HG03196 (cell line): ENCODE data around the gene ESYT2.
"Not testable (repeated sequence)": the region's sequence is repeated elsewhere in the genome, so short reads cannot be mapped to it uniquely, and the experiment has no call there.

Experiments
- ATAC-seq: cut with Tn5 transposase; IDR thresholded peaks from one replicate; pipeline ENCODE4 v1.9.1; 2021; ENCODE audit not compliant: unreplicated experiment

Gene ESYT2

GRCh38 chr7:158858592-158859503, 29.5 kb upstream of the ESYT2 start:
- ATAC-seq, result no peak

DNA sequence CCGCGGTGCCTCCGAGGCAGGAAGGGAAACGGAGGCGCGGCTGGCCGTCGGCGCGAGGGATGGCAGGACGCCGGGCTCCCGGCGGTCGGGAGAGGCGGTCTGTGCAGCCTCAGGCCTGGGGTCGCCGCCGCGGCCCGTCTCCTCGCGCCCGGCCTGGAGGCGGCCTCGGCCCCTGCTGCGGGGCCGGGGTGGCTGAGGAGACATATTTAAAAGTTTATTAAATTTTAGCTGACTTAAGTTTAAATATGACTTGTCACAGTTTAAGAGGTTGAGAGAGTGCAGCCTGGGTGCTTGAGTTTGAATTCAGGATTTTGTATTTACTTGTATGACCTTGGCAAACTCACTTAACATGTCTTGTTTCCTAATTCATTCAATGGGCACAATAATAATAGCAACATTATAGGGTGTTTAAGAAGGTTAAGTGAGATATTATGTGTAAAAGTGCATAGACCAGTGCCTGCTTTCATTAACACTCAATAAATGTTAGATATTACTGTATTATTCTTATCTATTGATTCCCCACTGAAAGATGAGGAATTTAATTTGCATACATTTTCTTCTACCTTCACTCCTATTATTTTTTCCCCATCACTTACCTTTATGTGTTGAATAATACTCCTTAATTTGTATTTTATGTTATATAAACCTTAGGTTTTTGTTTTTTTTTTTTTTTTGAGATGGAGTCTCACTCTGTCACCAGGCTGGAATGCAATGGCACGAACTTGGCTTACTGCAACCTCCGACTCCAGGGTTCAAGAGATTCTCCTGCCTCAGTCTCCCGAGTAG, 27.8 kb upstream of the ESYT2 start:
- peak; percentile 37 for ATAC-seq

- ATAC-seq, result no peak
These were observed 25.4 kb upstream of the ESYT2 start for GRCh38 chr7:158854681-158855081.

GRCh38 chr7:158850545-158851102, 21.3 kb upstream of the ESYT2 start:
- ATAC-seq, result no peak

DNA sequence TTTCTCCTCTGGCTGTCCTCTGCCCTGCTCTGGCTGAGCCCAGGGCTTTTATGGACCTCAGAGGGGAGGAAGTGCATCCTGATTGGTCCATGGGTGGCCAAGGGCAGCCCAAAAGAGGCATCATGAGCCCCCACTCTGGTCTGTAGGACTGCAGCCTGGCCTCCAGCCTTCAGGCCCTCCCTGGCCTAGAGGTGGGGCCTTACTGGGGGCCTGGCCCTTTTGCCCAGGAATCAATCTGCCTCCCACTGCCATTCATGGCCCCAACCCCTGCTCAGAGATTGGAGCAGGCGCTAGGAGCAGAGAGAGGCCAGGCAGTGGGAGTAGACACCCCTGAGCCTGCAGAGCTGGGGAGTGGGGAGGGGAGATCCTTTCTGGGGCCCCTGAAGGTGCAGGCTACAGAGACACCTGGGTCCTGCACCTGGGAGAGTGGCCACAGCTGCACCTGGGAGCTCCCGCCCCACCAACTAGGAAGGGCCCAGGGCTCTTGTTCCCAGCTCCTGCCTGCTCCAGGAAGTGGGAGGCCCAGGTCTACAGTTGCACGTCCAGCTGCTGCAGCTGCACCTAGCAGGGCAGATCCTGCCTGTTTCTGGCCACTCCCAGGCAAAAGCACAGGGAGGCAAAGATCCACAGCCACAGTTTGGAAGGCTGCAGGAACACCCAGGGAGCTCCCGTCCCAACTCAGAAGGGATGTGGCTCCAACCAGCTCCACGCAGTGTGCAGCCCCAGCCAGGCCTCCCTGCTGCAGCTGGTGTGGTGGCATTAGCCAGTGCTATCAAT, 20.6 kb upstream of the ESYT2 start:
- ATAC-seq, result no peak

DNA sequence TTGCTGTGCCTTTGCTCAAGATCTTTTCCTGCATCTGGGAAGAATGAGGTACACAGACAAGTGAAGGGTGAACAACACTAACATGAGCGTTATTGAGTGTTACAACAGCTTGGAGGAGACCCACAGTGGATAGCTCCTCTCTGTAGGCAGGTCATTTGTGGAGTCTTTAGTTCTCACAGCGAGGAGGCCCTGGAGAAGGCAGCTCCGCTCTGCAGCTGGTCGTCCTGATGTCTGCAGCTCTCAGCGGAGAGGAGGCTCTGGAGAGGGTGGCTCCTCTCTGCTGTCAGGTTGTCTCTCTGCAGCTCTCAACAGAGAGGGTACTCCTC, 20.1 kb upstream of the ESYT2 start:
- ATAC-seq, result no peak

GRCh38 chr7:158847451-158847866, 18.1 kb upstream of the ESYT2 start:
- ATAC-seq, result no peak

- no peak for ATAC-seq
These were observed 17.0 kb upstream of the ESYT2 start for GRCh38 chr7:158846304-158846703.

- ATAC-seq, result no peak
These were observed 14.5 kb upstream of the ESYT2 start for GRCh38 chr7:158843771-158844170.

GRCh38 chr7:158842486-158842885, 13.2 kb upstream of the ESYT2 start:
- ATAC-seq, result no peak

- no peak for ATAC-seq
These were observed 11.3 kb upstream of the ESYT2 start for GRCh38 chr7:158840604-158841003.

- ATAC-seq, result not testable (repeated sequence)
These were observed 9.9 kb upstream of the ESYT2 start for GRCh38 chr7:158839177-158839576.

DNA sequence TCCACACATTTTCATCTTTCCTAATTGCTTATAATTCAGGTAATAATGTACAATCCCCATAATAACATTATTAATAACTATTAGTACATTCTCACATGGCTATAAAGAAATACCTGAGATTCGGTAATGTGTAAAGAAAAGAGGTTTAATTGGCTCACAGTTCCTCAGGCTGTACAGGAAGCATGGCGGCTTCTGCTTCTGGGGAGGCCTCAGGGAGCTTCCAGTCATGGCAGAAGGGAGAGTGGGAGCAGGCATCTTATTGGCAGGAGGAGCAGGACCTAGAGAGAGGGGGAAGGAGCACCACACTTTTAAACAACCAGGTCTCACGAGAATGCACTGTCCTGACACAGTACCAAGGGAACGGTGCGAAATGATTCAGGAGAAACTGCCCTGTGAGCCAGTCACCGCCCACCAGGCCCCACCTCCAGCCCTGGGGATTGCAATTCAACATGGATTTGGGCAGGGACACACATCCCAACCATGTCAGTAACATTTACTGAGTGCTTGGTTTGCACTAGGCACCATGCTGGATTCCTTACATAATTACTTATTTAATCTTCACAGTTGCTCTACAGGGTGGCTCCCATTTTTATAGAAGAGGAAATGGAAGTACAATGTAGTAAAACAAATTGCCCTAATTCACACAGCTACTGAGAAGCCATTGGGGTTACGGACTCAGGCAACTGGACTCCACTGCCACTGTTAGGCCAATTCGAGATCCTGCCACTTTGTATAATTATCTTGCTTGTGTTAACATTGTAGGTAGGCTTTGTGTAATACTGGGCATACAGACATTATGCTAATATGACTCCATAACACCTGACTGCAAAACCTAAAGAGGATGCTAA, 8.7 kb upstream of the ESYT2 start:
- ATAC-seq, result no peak

- no peak for ATAC-seq
These were observed 7.4 kb upstream of the ESYT2 start for GRCh38 chr7:158836692-158837091.

- ATAC-seq, result no peak
These were observed 5.8 kb upstream of the ESYT2 start for GRCh38 chr7:158834878-158835784.

GRCh38 chr7:158832994-158833393, 3.7 kb upstream of the ESYT2 start:
- no peak for ATAC-seq

DNA sequence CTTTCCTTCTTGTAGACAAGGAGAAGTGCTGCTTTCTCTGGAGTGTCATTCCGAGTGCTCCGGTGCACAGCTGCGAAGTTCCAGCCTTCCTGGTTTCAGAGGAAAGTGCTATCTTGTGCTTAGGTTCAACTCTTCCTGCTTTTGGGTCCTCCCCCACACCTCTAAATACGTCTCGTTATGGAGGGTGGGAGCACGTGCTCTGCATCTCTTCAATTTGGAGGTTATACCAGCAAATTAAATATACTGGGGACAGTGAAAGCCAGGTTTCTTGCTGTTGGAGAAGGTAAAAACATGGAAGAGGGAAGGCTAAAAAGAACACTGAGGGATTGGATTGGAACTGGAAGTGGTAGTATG, 2.4 kb upstream of the ESYT2 start:
- ATAC-seq, result no peak

- no peak for ATAC-seq
These were observed 958 bp upstream of the ESYT2 start for GRCh38 chr7:158830211-158830723.

GRCh38 chr7:158829021-158829341, 328 bp downstream of the ESYT2 start:
- ATAC-seq, result peak; percentile 49
